Trophoblast cell (in vitro differentiated cells and primary cell): ENCODE data around the gene TUBB2B.
"Not testable (repeated sequence)": the region's sequence is repeated elsewhere in the genome, so short reads cannot be mapped to it uniquely, and the experiment has no call there.

ENCODE experiments used
- DNase-seq, 2 donors: peaks; one replicate each; pipeline ENCODE4 v3.0.0-alpha.2; 2016
- H2AFZ ChIP-seq: 2 replicates; pipeline ENCODE4 v1.6.1; 2013; ENCODE audit warnings: low read length, moderate library complexity, mild to moderate bottlenecking; ENCODE audit not compliant: insufficient read depth, poor library complexity
- H2AK5ac ChIP-seq: 2 replicates; pipeline ENCODE4 v1.6.1; 2013; ENCODE audit warnings: mild to moderate bottlenecking, low read length
- H2BK120ac ChIP-seq: 2 replicates; pipeline ENCODE4 v1.6.1; 2013; ENCODE audit warnings: low read length, mild to moderate bottlenecking, moderate library complexity; ENCODE audit not compliant: insufficient read depth, poor library complexity
- H2BK12ac ChIP-seq: 2 replicates; pipeline ENCODE4 v1.6.1; 2013; ENCODE audit warnings: mild to moderate bottlenecking, low read length, moderate library complexity
- H2BK5ac ChIP-seq: 2 replicates; pipeline ENCODE4 v1.6.1; 2013; ENCODE audit warnings: low read length, low read depth, moderate library complexity, mild to moderate bottlenecking; ENCODE audit not compliant: poor library complexity
- H3K14ac ChIP-seq: 2 replicates; pipeline ENCODE4 v1.6.1; 2013; ENCODE audit warnings: mild to moderate bottlenecking, low read length
- H3K18ac ChIP-seq: 2 replicates; pipeline ENCODE4 v1.6.1; 2013; ENCODE audit warnings: mild to moderate bottlenecking, low read length
- H3K23ac ChIP-seq: 2 replicates; pipeline ENCODE4 v1.6.1; 2013; ENCODE audit warnings: low read length
- H3K27ac ChIP-seq: 2 replicates; pipeline ENCODE4 v1.5.1; 2013; ENCODE audit warnings: low read depth, mild to moderate bottlenecking, inconsistent platforms, low read length, moderate library complexity
- H3K27me3 ChIP-seq: 2 replicates; pipeline ENCODE4 v1.6.1; 2013; ENCODE audit warnings: inconsistent platforms, mild to moderate bottlenecking, low read length, moderate library complexity; ENCODE audit not compliant: insufficient read depth
- H3K36me3 ChIP-seq, 2 experiments: 1 replicate in 1 of 2; 2 replicates in 1 of 2; pipeline ENCODE4 v1.6.1; 2013; ENCODE audit warnings: low read length in 2 of 2, mild to moderate bottlenecking in 2 of 2, moderate library complexity in 1 of 2; ENCODE audit not compliant: insufficient read depth in 2 of 2, control insufficient read depth in 1 of 2
- H3K4ac ChIP-seq: 2 replicates; pipeline ENCODE4 v1.6.1; 2013; ENCODE audit warnings: low read depth, mild to moderate bottlenecking, low read length, moderate library complexity
- H3K4me1 ChIP-seq, 2 experiments: 1 replicate in 1 of 2; 2 replicates in 1 of 2; pipeline ENCODE4 v1.6.1; 2013; ENCODE audit warnings: low read length in 2 of 2, mild to moderate bottlenecking in 2 of 2, moderate library complexity in 1 of 2; ENCODE audit not compliant: insufficient read depth in 2 of 2, control insufficient read depth in 1 of 2
- H3K4me2 ChIP-seq: 2 replicates; pipeline ENCODE4 v1.6.1; 2013; ENCODE audit warnings: inconsistent platforms, mild to moderate bottlenecking, low read length, moderate library complexity
- H3K4me3 ChIP-seq: 2 replicates; pipeline ENCODE4 v1.5.1; 2013; ENCODE audit warnings: mild to moderate bottlenecking, low read depth, low read length, inconsistent platforms
- H3K79me1 ChIP-seq: one replicate; pipeline ENCODE4 v1.6.1; 2013; ENCODE audit warnings: low read length
- H3K79me2 ChIP-seq: 2 replicates; pipeline ENCODE4 v1.6.1; 2013; ENCODE audit warnings: low read length, mild to moderate bottlenecking; ENCODE audit not compliant: control insufficient read depth, insufficient read depth, poor library complexity
- H3K9ac ChIP-seq: 2 replicates; pipeline ENCODE4 v1.6.1; 2013; ENCODE audit warnings: mild to moderate bottlenecking, low read length
- H3K9me3 ChIP-seq: 2 replicates; pipeline ENCODE4 v1.6.1; 2013; ENCODE audit warnings: low read depth, mild to moderate bottlenecking, control low read depth, inconsistent platforms, low read length; ENCODE audit not compliant: insufficient read depth
- H4K12ac ChIP-seq: 2 replicates; pipeline ENCODE4 v1.6.1; 2013; ENCODE audit warnings: low read depth, mild to moderate bottlenecking, low read length, moderate library complexity
- H4K8ac ChIP-seq: 2 replicates; pipeline ENCODE4 v1.6.1; 2013; ENCODE audit warnings: low read depth, mild to moderate bottlenecking, low read length, moderate library complexity
- H4K91ac ChIP-seq: one replicate; pipeline ENCODE4 v1.6.1; 2013; ENCODE audit warnings: low read depth, mild to moderate bottlenecking, low read length, moderate library complexity
- WGBS: extraction: QIAGEN DNeasy Blood & Tissue Kit; methylation state at CpG from one replicate; pipeline ENCODE4 v1.1.7; 2013; ENCODE audit warnings: missing lambda C conversion rate; ENCODE audit not compliant: insufficient read length, insufficient coverage; ENCODE audit errors: extremely low coverage; 5-methylcytosine and 5-hydroxymethylcytosine counted together

TUBB2B gene

DNA sequence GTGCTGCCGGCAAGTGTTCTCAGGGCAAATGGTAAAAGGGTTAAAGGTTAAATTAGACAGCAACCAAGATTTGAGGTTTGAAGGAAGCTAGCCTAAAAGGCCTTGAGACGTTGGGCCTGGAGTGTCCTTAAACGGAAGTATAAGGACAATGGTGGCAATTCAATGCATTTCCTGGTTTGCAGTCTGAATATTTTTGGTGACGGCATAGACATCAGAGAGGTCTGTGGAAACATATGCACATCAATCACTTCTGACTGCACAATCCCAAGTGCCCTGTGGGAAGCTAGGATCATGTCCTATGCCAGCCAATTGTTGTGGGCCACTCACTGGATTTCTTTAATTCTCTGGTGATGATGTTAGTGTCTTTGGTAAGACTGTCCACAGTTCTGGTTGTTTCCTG is 44.4 kb downstream of the TUBB2B start:
- H3K79me2 ChIP-seq, result no peaks in the 10 kb centered on the region
- no peaks in the 10 kb centered on the region for H3K36me3 ChIP-seq
- H4K8ac ChIP-seq, result no peak overlapping the region
- H3K18ac ChIP-seq, result no peak overlapping the region
- H2AK5ac ChIP-seq, result no peak overlapping the region
- H3K4me1 ChIP-seq, result peaks cover 0 to 4% of the 10 kb centered on the region in 2 experiments
- no peaks in the 10 kb centered on the region for H3K79me1 ChIP-seq
- DNase-seq, result no peak
- H2AFZ ChIP-seq, result no peak overlapping the region
- H3K27ac ChIP-seq, result no peak overlapping the region
- H4K91ac ChIP-seq, result no peak overlapping the region
- no peak overlapping the region for H3K23ac ChIP-seq
- H3K9me3 ChIP-seq, result no peaks in the 10 kb centered on the region
- H3K14ac ChIP-seq, result no peak overlapping the region
- no peak overlapping the region for H2BK5ac ChIP-seq
- no peaks in the 10 kb centered on the region for H3K27me3 ChIP-seq
- no CpG with 5 or more reads among the region's 4 CpGs for WGBS
- no peak overlapping the region for H3K4ac ChIP-seq
- H3K4me2 ChIP-seq, result no peak overlapping the region
- no peak overlapping the region for H3K4me3 ChIP-seq
- H4K12ac ChIP-seq, result no peak overlapping the region
- H2BK120ac ChIP-seq, result no peak overlapping the region
- H2BK12ac ChIP-seq, result no peak overlapping the region
- no peak overlapping the region for H3K9ac ChIP-seq

DNA sequence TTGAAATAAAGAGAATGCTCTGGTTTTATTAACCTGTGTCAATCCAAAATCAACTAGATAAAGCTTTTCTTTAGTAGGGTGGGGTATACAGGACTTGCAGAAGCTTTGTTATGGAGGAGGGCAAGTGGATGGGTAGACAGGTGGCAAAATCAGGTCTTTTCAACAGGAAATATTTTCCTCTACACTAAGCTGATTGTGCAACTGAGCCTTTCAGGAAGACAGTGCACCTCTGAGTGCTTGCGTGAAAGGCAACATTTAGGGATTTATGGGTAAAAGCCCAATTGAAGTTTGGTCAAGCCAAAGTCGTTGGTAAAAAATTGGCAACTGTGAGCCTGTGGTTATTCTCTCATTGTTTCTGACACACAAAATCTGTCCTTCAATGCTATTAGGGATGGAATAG is 46.3 kb downstream of the TUBB2B start:
- Histone ChIP-seq H3K79me2 (no peaks in the 10 kb centered on the region), H3K14ac (no peak overlapping the region), H3K27me3 (no peaks in the 10 kb centered on the region), H3K79me1 (peaks cover 2% of the 10 kb centered on the region), H4K12ac (no peak overlapping the region), H3K4me1 (peaks cover 9% of the 10 kb centered on the region in 2 experiments), H3K27ac (no peak overlapping the region), H4K8ac (no peak overlapping the region), H2AFZ (no peak overlapping the region), H3K9me3 (peaks cover 2% of the 10 kb centered on the region), H2BK12ac (no peak overlapping the region), H3K9ac (no peak overlapping the region), H2AK5ac (no peak overlapping the region), H3K4me3 (no peak overlapping the region), H3K23ac (no peak overlapping the region), H3K4me2 (no peak overlapping the region), H3K36me3 (no peaks in the 10 kb centered on the region), H2BK120ac (no peak overlapping the region), H2BK5ac (no peak overlapping the region), H4K91ac (no peak overlapping the region), H3K18ac (no peak overlapping the region), H3K4ac (no peak overlapping the region)
- no CpG with 5 or more reads among the region's 2 CpGs for WGBS
- peak in 1 of 2 donors; percentile 21 for DNase-seq

DNA sequence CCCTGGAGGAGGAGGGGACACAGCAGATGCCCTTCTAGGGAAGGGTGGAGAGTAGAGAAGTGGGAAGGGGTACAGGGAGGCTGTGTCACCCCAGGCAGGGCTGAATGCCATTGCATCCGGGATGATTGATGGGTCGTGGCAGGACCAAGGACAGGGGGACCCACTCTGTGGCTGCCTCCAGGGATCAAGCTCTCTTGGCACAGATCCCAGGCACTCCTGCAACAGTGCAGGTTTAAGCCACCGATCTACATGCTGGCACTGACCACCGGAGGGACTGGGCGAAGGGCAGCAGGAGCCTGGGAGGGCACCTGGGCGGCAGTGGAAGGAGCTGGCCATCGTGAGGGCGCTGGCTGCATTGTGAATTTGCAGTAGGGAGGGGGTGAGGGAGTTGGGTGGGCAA is 47.5 kb downstream of the TUBB2B start:
- not testable (repeated sequence) for H3K9ac ChIP-seq, H3K9me3 ChIP-seq, H4K12ac ChIP-seq, H3K36me3 ChIP-seq, H3K79me2 ChIP-seq, DNase-seq, H2AFZ ChIP-seq, H3K4me3 ChIP-seq, H2BK120ac ChIP-seq, H3K27me3 ChIP-seq, H3K4ac ChIP-seq, H3K14ac ChIP-seq, H3K79me1 ChIP-seq, H4K91ac ChIP-seq, H3K18ac ChIP-seq, H4K8ac ChIP-seq, H3K27ac ChIP-seq, H2BK5ac ChIP-seq, H3K23ac ChIP-seq, H2BK12ac ChIP-seq, H2AK5ac ChIP-seq
- WGBS, result no CpG with 5 or more reads among the region's 8 CpGs
- Histone ChIP-seq H3K4me2 (peak overlapping the region; percentile 51), H3K4me1 (peaks cover 13 to 14% of the 10 kb centered on the region in 2 experiments)

DNA sequence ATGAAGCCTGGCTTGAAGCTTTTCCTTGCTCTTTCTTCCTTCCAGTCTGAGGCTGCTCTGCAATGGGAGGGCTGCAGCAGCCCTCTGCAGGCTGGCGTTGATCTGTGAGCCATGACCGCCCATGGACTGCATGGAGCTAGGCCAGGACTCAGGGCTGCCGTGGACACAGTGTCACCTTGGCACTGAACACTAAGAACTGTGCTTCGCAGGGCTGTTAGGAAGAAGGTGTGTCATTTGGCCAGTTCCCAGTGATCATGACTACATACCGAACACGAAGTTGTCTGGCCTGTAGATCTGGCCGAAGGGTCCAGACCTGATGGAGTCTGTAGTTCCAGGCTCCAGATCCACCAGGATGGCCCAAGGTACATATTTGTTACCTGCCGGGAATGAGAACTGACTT is 48.8 kb downstream of the TUBB2B start:
- H3K4ac ChIP-seq, H3K14ac ChIP-seq, H2BK12ac ChIP-seq, H2AK5ac ChIP-seq, H3K9ac ChIP-seq, H3K79me2 ChIP-seq, H3K79me1 ChIP-seq, H2AFZ ChIP-seq, H2BK5ac ChIP-seq, H2BK120ac ChIP-seq, H3K9me3 ChIP-seq, H4K12ac ChIP-seq, H3K4me2 ChIP-seq, H3K18ac ChIP-seq, H3K27me3 ChIP-seq, DNase-seq, H4K8ac ChIP-seq, H3K27ac ChIP-seq, H3K4me3 ChIP-seq, H3K36me3 ChIP-seq, H3K23ac ChIP-seq, H4K91ac ChIP-seq: not testable (repeated sequence)
- peaks cover 13 to 14% of the 10 kb centered on the region in 2 experiments for H3K4me1 ChIP-seq
- WGBS, result no CpG with 5 or more reads among the region's 8 CpGs
